ENCODE data around the gene CFAP70. TPM values are rescaled to one million over a fixed set of nuclear protein-coding genes. Genes with fewer than 3 reads are reported as not detected.

Gene CFAP70
- total RNA-seq, 1 experiment from 2014 or later, result 0.31 TPM

GRCh38 chr10:73287441-73287840, 71.2 kb downstream of the CFAP70 start:
- Mint-ChIP-seq H3K36me3 (peaks cover 9% of the 10 kb centered on the region; the same call in 1 of the 2 replicates), H3K27ac (no peak overlapping the region), H3K4me3 (no peak overlapping the region), H3K4me1 (no peaks in the 10 kb centered on the region), H3K27me3 (ENCODE audit: low read depth) (peaks cover 3% of the 10 kb centered on the region; the same call in 1 of the 2 replicates), H3K9me3 (peaks cover 26% of the 10 kb centered on the region)
- POLR2A ChIA-PET, result no interaction called here
- TF ChIP-seq, protein P1, sequence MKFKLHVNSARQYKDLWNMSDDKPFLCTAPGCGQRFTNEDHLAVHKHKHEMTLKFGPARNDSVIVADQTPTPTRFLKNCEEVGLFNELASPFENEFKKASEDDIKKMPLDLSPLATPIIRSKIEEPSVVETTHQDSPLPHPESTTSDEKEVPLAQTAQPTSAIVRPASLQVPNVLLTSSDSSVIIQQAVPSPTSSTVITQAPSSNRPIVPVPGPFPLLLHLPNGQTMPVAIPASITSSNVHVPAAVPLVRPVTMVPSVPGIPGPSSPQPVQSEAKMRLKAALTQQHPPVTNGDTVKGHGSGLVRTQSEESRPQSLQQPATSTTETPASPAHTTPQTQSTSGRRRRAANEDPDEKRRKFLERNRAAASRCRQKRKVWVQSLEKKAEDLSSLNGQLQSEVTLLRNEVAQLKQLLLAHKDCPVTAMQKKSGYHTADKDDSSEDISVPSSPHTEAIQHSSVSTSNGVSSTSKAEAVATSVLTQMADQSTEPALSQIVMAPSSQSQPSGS (CRISPR knock-in tag; IDR thresholded peaks at IDR 0.05; ENCODE audit: borderline replicate concordance, low read depth), result no peak
- TF ChIP-seq ZNF263 (CRISPR knock-in tag; IDR thresholded peaks at IDR 0.05; ENCODE audit: low read depth) (no peak), SOX15 (CRISPR knock-in tag; IDR thresholded peaks at IDR 0.05) (no peak), EMX1 (CRISPR knock-in tag; IDR thresholded peaks at IDR 0.05) (no peak), GTF2I (CRISPR knock-in tag; conservative IDR thresholded peaks at IDR 0.05) (no peak), ZBTB21 (CRISPR knock-in tag; IDR thresholded peaks at IDR 0.05; ENCODE audit: borderline replicate concordance) (no peak), SMAD4 (CRISPR knock-in tag; IDR thresholded peaks at IDR 0.05) (no peak), ZNF416 (CRISPR knock-in tag; IDR thresholded peaks at IDR 0.05) (no peak), SMAD3 (CRISPR knock-in tag; IDR thresholded peaks at IDR 0.05; ENCODE audit: borderline replicate concordance) (no peak), E2F4 (CRISPR knock-in tag; IDR thresholded peaks at IDR 0.05; ENCODE audit: borderline replicate concordance, low read depth) (no peak), PRRX2 (CRISPR knock-in tag; IDR thresholded peaks at IDR 0.05) (no peak), ESRRA (CRISPR knock-in tag; IDR thresholded peaks at IDR 0.05; ENCODE audit: borderline replicate concordance) (no peak)
- TF ChIP-seq, protein P2, sequence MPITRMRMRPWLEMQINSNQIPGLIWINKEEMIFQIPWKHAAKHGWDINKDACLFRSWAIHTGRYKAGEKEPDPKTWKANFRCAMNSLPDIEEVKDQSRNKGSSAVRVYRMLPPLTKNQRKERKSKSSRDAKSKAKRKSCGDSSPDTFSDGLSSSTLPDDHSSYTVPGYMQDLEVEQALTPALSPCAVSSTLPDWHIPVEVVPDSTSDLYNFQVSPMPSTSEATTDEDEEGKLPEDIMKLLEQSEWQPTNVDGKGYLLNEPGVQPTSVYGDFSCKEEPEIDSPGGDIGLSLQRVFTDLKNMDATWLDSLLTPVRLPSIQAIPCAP (CRISPR knock-in tag; IDR thresholded peaks at IDR 0.05), result no peak
- DNase-seq (ENCODE audit: low spot score) (no peak), ATAC-seq (no peak)
- CTCF ChIA-PET, result no interaction called here

DNA sequence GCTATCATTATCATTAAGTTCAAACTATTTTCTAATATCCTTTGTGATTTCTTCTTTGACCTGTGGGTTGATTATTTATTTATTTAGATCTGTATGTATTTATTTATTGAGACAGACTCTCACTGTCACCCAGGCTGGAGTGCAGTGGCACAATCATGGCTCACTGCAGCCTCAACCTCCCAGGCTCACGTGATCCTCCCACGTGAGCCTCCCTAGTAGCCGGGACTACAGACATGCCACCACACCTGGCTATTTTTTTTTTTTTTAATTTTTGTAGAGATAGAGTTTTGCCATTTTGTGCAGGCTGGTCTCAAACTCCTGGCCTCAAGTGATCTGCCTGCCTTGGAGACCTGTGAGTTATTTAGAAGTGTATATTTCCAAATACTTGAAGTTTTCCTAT, 77.6 kb downstream of the CFAP70 start:
- Mint-ChIP-seq H3K9me3 (no peaks in the 10 kb centered on the region), H3K36me3 (no peaks in the 10 kb centered on the region), H3K4me1 (peaks cover 5% of the 10 kb centered on the region; the same call in 1 of the 2 replicates), H3K27me3 (ENCODE audit: low read depth) (no peaks in the 10 kb centered on the region; the same call in 1 of the 2 replicates), H3K27ac (no peak overlapping the region), H3K4me3 (no peak overlapping the region)
- DNase-seq (ENCODE audit: low spot score) (no peak), ATAC-seq (no peak)
- POLR2A ChIA-PET, result no interaction called here
- CTCF ChIA-PET, result no interaction called here
- TF ChIP-seq, protein P3, sequence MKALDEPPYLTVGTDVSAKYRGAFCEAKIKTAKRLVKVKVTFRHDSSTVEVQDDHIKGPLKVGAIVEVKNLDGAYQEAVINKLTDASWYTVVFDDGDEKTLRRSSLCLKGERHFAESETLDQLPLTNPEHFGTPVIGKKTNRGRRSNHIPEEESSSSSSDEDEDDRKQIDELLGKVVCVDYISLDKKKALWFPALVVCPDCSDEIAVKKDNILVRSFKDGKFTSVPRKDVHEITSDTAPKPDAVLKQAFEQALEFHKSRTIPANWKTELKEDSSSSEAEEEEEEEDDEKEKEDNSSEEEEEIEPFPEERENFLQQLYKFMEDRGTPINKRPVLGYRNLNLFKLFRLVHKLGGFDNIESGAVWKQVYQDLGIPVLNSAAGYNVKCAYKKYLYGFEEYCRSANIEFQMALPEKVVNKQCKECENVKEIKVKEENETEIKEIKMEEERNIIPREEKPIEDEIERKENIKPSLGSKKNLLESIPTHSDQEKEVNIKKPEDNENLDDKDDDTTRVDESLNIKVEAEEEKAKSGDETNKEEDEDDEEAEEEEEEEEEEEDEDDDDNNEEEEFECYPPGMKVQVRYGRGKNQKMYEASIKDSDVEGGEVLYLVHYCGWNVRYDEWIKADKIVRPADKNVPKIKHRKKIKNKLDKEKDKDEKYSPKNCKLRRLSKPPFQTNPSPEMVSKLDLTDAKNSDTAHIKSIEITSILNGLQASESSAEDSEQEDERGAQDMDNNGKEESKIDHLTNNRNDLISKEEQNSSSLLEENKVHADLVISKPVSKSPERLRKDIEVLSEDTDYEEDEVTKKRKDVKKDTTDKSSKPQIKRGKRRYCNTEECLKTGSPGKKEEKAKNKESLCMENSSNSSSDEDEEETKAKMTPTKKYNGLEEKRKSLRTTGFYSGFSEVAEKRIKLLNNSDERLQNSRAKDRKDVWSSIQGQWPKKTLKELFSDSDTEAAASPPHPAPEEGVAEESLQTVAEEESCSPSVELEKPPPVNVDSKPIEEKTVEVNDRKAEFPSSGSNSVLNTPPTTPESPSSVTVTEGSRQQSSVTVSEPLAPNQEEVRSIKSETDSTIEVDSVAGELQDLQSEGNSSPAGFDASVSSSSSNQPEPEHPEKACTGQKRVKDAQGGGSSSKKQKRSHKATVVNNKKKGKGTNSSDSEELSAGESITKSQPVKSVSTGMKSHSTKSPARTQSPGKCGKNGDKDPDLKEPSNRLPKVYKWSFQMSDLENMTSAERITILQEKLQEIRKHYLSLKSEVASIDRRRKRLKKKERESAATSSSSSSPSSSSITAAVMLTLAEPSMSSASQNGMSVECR (CRISPR knock-in tag; IDR thresholded peaks at IDR 0.05; ENCODE audit: borderline replicate concordance), result no peak
- TF ChIP-seq FOXK1 (CRISPR knock-in tag; IDR thresholded peaks at IDR 0.05) (no peak), CTCF (IDR thresholded peaks at IDR 0.05) (no peak), ZNF512 (CRISPR knock-in tag; IDR thresholded peaks at IDR 0.05; ENCODE audit: borderline replicate concordance) (no peak), NR2C2 (CRISPR knock-in tag; IDR thresholded peaks at IDR 0.05) (no peak), GABPB1 (CRISPR knock-in tag; IDR thresholded peaks at IDR 0.05) (no peak)
- TF ChIP-seq, protein P4, sequence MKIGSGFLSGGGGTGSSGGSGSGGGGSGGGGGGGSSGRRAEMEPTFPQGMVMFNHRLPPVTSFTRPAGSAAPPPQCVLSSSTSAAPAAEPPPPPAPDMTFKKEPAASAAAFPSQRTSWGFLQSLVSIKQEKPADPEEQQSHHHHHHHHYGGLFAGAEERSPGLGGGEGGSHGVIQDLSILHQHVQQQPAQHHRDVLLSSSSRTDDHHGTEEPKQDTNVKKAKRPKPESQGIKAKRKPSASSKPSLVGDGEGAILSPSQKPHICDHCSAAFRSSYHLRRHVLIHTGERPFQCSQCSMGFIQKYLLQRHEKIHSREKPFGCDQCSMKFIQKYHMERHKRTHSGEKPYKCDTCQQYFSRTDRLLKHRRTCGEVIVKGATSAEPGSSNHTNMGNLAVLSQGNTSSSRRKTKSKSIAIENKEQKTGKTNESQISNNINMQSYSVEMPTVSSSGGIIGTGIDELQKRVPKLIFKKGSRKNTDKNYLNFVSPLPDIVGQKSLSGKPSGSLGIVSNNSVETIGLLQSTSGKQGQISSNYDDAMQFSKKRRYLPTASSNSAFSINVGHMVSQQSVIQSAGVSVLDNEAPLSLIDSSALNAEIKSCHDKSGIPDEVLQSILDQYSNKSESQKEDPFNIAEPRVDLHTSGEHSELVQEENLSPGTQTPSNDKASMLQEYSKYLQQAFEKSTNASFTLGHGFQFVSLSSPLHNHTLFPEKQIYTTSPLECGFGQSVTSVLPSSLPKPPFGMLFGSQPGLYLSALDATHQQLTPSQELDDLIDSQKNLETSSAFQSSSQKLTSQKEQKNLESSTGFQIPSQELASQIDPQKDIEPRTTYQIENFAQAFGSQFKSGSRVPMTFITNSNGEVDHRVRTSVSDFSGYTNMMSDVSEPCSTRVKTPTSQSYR (CRISPR knock-in tag; IDR thresholded peaks at IDR 0.05), result no peak

All from WTC11 (cell line).